Activated naive CD4-positive, alpha-beta T cell treated with anti-CD3 and anti-CD28 coated beads, Interleukin-2, amount 50 U/mL, for 24 hours (primary cell): ENCODE results near the gene CYP20A1.
"Not testable (repeated sequence)": the region's sequence is repeated elsewhere in the genome, so short reads cannot be mapped to it uniquely, and the experiment has no call there.

ENCODE experiments used
- H3K27ac Mint-ChIP-seq: one replicate; pipeline ENCODE4 v1.8.0; 2021; ENCODE audit warnings: mild to moderate bottlenecking, mixed read lengths
- H3K27me3 Mint-ChIP-seq: one replicate; pipeline ENCODE4 v1.8.0; 2021; ENCODE audit warnings: mixed read lengths
- H3K36me3 Mint-ChIP-seq: one replicate; pipeline ENCODE4 v1.8.0; 2021; ENCODE audit warnings: mixed read lengths
- H3K4me1 Mint-ChIP-seq: one replicate; pipeline ENCODE4 v1.8.0; 2021; ENCODE audit warnings: mixed read lengths
- H3K4me3 Mint-ChIP-seq: one replicate; pipeline ENCODE4 v1.8.0; 2021; ENCODE audit warnings: mild to moderate bottlenecking, mixed read lengths
- H3K9me3 Mint-ChIP-seq: one replicate; pipeline ENCODE4 v1.8.0; 2021; ENCODE audit warnings: mixed read lengths

CYP20A1 gene

DNA sequence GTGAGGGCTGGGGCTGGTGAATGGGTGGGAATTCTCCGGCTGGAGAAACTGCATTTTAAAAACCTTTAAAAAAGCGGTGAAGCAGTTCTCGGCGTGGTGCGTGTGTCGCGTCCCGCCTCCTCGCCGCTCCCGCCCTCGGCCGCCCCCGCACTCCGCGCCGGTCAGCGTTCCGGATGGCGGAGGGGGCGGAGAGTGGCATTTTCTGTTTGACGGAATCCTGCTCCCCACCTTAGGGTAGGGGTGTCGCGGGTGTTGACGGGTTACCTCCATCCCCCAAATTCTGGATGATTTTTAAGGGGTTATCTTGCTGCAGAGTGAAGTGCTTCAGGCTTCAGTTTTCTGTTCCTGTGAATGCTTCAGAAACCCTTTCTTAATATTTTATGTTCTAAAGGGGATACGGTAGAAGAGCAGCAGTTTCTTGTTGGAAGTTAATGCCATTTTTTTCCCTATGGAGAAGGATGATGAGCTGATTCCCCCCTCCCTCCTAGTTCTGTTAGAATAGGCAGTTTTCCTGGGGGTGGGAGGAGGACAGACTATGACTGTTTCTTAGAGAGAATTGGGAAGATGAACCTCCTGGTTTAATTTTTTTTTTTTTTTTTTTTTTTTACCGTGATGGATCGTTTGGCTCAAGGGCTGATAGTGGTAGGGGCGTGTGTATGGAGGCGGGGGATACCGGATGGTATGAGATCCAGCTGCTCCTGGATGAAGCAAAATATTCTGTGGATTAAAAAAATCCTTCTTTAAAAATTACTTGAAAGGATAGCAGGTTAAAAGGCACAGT, 90.1 kb downstream of the CYP20A1 start:
- H3K9me3 Mint-ChIP-seq = no peaks in the 10 kb centered on the region
- peak overlapping the region; percentile 92 for H3K4me3 Mint-ChIP-seq
- H3K36me3 Mint-ChIP-seq = peaks cover 1% of the 10 kb centered on the region
- H3K4me1 Mint-ChIP-seq = peaks cover 42% of the 10 kb centered on the region
- H3K27me3 Mint-ChIP-seq = no peaks in the 10 kb centered on the region
- peak overlapping the region; percentile 74 for H3K27ac Mint-ChIP-seq

DNA sequence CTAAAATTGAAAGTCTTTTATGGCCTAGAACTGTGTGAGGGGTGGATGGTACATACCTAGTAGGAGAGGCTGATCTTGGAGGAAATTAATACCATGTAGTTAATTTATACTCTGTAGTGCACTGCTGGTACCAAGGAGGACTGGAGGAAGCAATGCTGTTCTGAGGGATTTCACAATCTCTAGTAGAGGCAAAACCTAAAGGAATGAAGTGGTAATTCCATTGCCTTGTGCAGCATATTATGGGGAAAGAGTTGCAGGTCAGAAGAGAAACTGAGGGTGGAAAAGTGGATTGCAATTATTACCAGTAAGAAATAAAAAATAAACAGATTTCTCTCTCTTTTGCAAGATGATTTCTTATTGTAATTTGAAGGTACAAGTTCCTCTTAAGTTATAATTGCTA, 91.6 kb downstream of the CYP20A1 start:
- Mint-ChIP-seq H3K36me3 (peaks cover 1% of the 10 kb centered on the region), H3K9me3 (no peaks in the 10 kb centered on the region), H3K27ac (no peak overlapping the region), H3K4me1 (peaks cover 42% of the 10 kb centered on the region), H3K4me3 (peak overlapping the region; percentile 5), H3K27me3 (no peaks in the 10 kb centered on the region)

DNA sequence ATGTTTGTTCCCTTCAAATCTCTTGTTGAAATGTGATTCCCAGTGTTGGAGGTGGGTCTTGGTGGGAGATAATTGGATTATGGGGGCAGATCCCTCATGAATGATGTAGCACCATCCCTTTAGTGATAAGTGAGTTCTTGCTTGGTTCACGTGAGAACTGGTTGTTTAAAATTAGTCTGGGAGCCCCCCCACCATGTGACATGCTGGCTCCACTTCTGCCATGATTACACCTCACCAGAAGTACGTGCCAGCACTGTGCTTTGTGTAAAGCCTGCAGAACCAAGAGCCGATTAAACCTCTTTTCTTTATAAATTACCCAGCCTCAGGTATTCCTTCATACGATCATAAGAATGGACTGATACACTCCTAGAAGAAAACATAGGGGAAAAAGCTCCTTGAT, 99.5 kb downstream of the CYP20A1 start:
- no peak overlapping the region for H3K4me3 Mint-ChIP-seq
- H3K9me3 Mint-ChIP-seq = no peaks in the 10 kb centered on the region
- H3K4me1 Mint-ChIP-seq = peaks cover 14% of the 10 kb centered on the region
- H3K27me3 Mint-ChIP-seq = no peaks in the 10 kb centered on the region
- H3K36me3 Mint-ChIP-seq = peaks cover 12% of the 10 kb centered on the region
- no peak overlapping the region for H3K27ac Mint-ChIP-seq

DNA sequence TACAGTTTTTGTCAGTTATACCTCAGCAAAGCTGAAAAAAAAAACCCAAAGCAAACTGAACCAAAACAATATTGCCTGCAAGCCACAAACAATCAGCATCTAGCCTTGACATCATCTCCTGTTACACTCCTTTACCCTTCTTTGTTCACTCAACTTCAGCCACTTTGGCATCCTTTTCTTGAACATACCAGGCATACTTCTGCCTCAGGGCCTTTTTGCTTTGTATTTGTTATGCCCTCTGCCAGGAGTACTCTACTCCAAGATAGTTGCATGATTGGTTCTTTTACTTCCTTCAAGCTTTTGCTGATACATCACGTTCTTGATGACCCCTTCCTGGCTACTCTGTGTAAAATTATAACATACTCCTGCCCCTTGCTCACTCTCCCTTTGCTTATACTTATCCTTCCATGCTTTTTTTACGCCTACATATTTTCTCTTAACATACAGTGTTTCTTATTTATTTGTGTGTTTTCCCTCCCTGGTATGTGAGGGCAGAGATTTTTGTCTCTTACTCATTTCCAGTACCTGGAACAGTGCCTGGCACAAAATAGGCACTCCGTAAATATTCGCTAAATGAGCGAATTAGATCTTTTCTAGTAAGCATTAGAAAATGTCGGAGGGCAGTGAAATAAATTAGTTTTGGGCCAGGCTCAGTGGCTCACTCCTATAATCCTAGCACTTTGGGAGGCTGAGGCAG, 102.1 kb downstream of the CYP20A1 start:
- Mint-ChIP-seq H3K9me3 (no peaks in the 10 kb centered on the region), H3K4me3 (no peak overlapping the region), H3K4me1 (peaks cover 13% of the 10 kb centered on the region), H3K27ac (no peak overlapping the region), H3K27me3 (no peaks in the 10 kb centered on the region), H3K36me3 (peaks cover 18% of the 10 kb centered on the region)

- Mint-ChIP-seq H3K27me3 (no peaks in the 10 kb centered on the region), H3K36me3 (peaks cover 21% of the 10 kb centered on the region), H3K9me3 (no peaks in the 10 kb centered on the region), H3K4me1 (peaks cover 17% of the 10 kb centered on the region), H3K4me3 (no peak overlapping the region), H3K27ac (no peak overlapping the region)
Measured at GRCh38 chr2:203341741-203342310, 103.0 kb downstream of the CYP20A1 start.

- Mint-ChIP-seq H3K4me1 (peaks cover 12% of the 10 kb centered on the region), H3K36me3 (peaks cover 18% of the 10 kb centered on the region)
- H3K27me3 Mint-ChIP-seq, H3K27ac Mint-ChIP-seq, H3K4me3 Mint-ChIP-seq, H3K9me3 Mint-ChIP-seq: not testable (repeated sequence)
Measured at GRCh38 chr2:203342374-203342773, 103.6 kb downstream of the CYP20A1 start.

- H3K4me1 Mint-ChIP-seq = peaks cover 12% of the 10 kb centered on the region
- peaks cover 17% of the 10 kb centered on the region for H3K36me3 Mint-ChIP-seq
- no peaks in the 10 kb centered on the region for H3K9me3 Mint-ChIP-seq
- H3K27me3 Mint-ChIP-seq = no peaks in the 10 kb centered on the region
- H3K27ac Mint-ChIP-seq = no peak overlapping the region
- H3K4me3 Mint-ChIP-seq = no peak overlapping the region
Measured at GRCh38 chr2:203344667-203345066, 105.8 kb downstream of the CYP20A1 start.

- Mint-ChIP-seq H3K36me3 (peaks cover 17% of the 10 kb centered on the region), H3K27me3 (no peaks in the 10 kb centered on the region), H3K27ac (no peak overlapping the region), H3K9me3 (no peaks in the 10 kb centered on the region), H3K4me1 (peaks cover 12% of the 10 kb centered on the region), H3K4me3 (no peak overlapping the region)
Measured at GRCh38 chr2:203346612-203347011, 107.8 kb downstream of the CYP20A1 start.

GRCh38 chr2:203347375-203347774, 108.6 kb downstream of the CYP20A1 start:
- H3K9me3 Mint-ChIP-seq = no peaks in the 10 kb centered on the region
- H3K4me3 Mint-ChIP-seq = no peak overlapping the region
- H3K27ac Mint-ChIP-seq = no peak overlapping the region
- H3K36me3 Mint-ChIP-seq = peaks cover 17% of the 10 kb centered on the region
- H3K27me3 Mint-ChIP-seq = no peaks in the 10 kb centered on the region
- peaks cover 12% of the 10 kb centered on the region for H3K4me1 Mint-ChIP-seq

DNA sequence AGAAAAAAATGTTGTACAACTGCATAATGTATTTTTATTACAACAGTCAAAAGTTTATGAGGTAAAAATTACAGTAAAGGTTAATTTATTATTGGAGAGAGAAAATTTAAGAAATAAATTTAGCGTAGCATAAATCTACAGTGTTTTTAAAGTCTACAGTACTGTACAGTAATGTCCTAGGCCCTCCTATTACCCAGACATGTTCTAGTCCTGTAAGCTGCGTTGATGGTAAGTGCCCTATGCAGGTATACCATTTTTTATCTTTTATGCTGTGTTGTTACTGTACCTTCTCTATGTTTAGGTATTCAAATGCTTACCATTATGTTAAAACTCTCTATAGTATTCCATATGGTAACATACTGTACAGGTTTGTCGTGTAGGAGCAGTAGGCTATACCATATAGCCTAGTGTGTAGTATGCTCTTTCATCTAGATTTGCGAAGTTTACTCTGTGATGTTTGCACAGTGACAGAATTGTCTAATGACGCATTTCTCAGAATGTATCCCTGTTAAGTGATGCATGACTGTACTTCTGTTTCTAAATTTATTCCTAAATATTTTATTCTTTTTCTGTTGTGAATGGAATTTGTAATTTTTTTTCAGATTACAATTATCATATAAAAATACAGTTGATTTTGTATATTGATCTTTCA, 113.9 kb downstream of the CYP20A1 start:
- H3K4me1 Mint-ChIP-seq = peaks cover 5% of the 10 kb centered on the region
- no peak overlapping the region for H3K27ac Mint-ChIP-seq
- H3K27me3 Mint-ChIP-seq = no peaks in the 10 kb centered on the region
- H3K9me3 Mint-ChIP-seq = no peaks in the 10 kb centered on the region
- H3K4me3 Mint-ChIP-seq = no peak overlapping the region
- H3K36me3 Mint-ChIP-seq = peaks cover 6% of the 10 kb centered on the region

DNA sequence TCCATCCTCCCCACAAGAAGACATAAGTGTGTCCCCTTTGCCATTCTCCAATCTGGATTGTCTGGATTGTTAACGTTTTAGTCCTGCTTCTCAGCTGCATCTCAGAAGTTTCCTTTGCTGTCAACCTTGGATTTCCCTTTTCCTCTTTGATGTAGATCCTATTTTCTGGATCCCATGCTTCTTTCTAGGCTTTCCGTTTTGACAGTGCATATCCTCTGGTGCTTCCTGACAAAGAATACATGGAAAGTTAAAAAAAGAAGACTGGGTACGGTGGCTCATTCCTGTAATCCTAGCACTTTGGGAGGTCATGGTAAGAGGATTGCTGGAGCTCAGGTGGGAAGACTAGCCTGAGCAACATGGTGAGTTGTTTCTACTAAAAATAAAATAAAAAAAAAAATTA, 116.1 kb downstream of the CYP20A1 start:
- H3K27me3 Mint-ChIP-seq = no peaks in the 10 kb centered on the region
- peaks cover 5% of the 10 kb centered on the region for H3K4me1 Mint-ChIP-seq
- H3K9me3 Mint-ChIP-seq = peaks cover 6% of the 10 kb centered on the region
- H3K4me3 Mint-ChIP-seq = no peak overlapping the region
- peaks cover 11% of the 10 kb centered on the region for H3K36me3 Mint-ChIP-seq
- no peak overlapping the region for H3K27ac Mint-ChIP-seq
